Erythroblast (primary cell): ENCODE data around the gene PI3.

Experiments
- GATA1 ChIP-seq: IDR thresholded peaks from 2 replicates; pipeline ENCODE4 v1.6.1; 2011; ENCODE audit warnings: low read depth, mild to moderate bottlenecking, control low read depth, low read length, moderate library complexity
- POLR2A ChIP-seq: IDR thresholded peaks from 2 replicates; pipeline ENCODE4 v1.6.1; 2011; ENCODE audit warnings: mild to moderate bottlenecking, low read length

DNA sequence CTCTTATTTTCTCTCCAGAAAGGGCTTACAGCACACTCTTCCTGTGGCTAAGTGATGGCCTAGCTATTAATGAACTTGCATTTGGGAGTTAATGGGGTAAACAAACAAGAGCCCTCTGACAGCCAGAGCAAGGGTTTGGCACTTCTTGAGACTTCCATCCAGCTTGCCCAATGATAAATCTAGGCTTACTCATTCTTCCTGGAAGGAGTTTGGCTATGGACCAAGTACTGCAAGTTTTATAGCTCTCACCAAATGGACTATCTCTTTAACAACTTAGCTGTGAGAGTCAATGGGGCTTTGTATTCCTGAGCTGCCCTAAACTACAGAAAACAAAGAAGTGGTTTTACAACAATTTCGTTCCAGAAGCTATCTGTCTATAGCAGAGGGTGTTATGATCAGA is 16.7 kb upstream of the PI3 start:
- no peak for TF ChIP-seq POLR2A
- no peak for TF ChIP-seq GATA1
